ENCODE measurements around the gene FAF1.

FAF1 gene

DNA sequence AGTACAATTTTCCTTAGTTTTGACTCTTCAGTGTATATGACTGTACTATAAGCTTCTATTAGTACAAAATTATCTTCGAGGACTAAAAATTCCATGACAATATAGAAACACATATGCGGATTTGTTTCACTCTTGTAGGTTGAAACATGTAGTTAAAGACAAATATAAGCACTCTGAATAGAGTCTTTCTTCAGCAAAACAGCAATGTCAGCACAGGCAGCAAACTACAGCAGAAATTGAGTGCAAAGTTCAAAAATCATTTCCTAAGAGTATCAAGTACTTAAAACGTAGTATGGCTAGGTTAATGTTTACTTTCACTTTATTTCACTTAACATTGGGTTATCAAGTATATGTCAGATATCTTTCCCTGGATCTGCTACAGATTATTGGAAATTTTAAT is 106.7 kb downstream of the FAF1 start:
- no peaks in the 10 kb centered on the region for H3K9me3 ChIP-seq (ENCODE audit: severe bottlenecking)
- H3K27me3 ChIP-seq (ENCODE audit: insufficient read depth, low read depth, severe bottlenecking): no peaks in the 10 kb centered on the region
- no peak for DNase-seq
- TF ChIP-seq CTCF (IDR thresholded peaks at IDR 0.05; ENCODE audit: low read depth, low read length): no peak
- no peak overlapping the region for H3K4me3 ChIP-seq (ENCODE audit: low read depth, low read length)
- no peak overlapping the region for H3K27ac ChIP-seq
- no peaks in the 10 kb centered on the region; the same call in 1 of the 2 replicates for H3K36me3 ChIP-seq

DNA sequence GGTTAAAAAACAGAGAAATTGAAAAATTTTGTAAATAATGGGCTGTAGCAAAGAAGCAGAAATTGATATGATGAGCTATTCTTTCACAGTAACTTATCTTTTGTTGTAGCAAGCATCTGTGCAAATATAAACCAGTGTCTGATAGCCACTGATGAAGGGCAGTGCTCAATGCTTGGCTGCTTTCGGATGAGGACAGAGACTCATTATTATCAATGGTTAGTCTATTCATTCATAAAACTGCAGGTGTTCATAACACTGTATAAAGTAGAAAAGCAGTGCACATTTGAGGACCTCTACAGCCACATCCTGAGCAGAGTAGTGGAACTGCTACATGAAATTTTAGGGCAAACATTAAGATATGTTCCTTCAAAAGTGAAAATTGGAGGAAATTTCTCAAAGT is 107.2 kb downstream of the FAF1 start:
- H3K27me3 ChIP-seq (ENCODE audit: insufficient read depth, low read depth, severe bottlenecking): no peaks in the 10 kb centered on the region
- no peak overlapping the region for H3K27ac ChIP-seq
- no peak overlapping the region for H3K4me3 ChIP-seq (ENCODE audit: low read depth, low read length)
- no peak for DNase-seq
- H3K36me3 ChIP-seq: no peaks in the 10 kb centered on the region; the same call in 1 of the 2 replicates
- no peak for TF ChIP-seq CTCF (IDR thresholded peaks at IDR 0.05; ENCODE audit: low read depth, low read length)
- no peaks in the 10 kb centered on the region for H3K9me3 ChIP-seq (ENCODE audit: severe bottlenecking)

DNA sequence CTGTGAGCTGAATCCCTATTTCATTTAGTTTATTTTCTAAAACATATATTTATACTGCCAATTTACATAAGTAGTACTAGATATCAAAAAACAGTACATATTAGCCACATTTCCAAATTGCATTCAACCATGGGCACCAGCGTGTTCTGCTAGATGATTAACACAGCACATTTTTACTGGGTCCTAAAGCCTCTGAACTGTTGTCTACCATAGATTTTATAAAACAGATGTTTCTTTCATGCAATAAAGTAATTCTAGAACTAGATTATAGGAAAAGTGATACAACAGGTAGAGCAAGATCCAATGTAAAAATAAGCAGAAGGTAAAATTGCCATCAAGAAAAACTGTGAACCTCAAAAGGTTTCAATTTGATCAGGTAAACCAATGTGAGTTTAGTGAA is 108.6 kb downstream of the FAF1 start:
- H3K36me3 ChIP-seq: no peaks in the 10 kb centered on the region; the same call in 1 of the 2 replicates
- no peaks in the 10 kb centered on the region for H3K27me3 ChIP-seq (ENCODE audit: insufficient read depth, low read depth, severe bottlenecking)
- TF ChIP-seq CTCF (IDR thresholded peaks at IDR 0.05; ENCODE audit: low read depth, low read length): no peak
- no peak overlapping the region for H3K4me3 ChIP-seq (ENCODE audit: low read depth, low read length)
- no peak overlapping the region for H3K27ac ChIP-seq
- no peaks in the 10 kb centered on the region for H3K9me3 ChIP-seq (ENCODE audit: severe bottlenecking)
- no peak for DNase-seq

DNA sequence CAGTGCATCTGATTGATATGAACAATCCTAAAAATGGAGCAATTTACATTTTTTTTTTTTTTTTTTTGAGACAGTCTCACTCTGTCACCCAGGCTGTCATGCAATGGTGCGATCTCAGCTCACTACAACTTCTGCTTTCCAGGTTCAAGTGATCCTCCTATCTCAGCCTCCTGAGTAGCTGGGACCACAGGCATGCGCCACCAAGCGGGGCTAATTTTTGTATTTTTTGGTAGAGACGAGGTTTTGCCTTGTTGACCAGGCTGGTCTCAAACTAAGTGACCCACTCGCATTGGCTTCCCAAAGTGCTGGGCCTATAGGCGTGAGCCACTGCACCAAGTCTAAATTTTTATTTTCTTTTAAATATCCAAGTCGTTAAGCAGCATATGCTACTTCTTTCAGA is 109.0 kb downstream of the FAF1 start:
- no peak for DNase-seq
- H3K4me3 ChIP-seq (ENCODE audit: low read depth, low read length): no peak overlapping the region
- no peaks in the 10 kb centered on the region; the same call in 1 of the 2 replicates for H3K36me3 ChIP-seq
- H3K9me3 ChIP-seq (ENCODE audit: severe bottlenecking): no peaks in the 10 kb centered on the region
- no peak overlapping the region for H3K27ac ChIP-seq
- H3K27me3 ChIP-seq (ENCODE audit: insufficient read depth, low read depth, severe bottlenecking): no peaks in the 10 kb centered on the region
- no peak for TF ChIP-seq CTCF (IDR thresholded peaks at IDR 0.05; ENCODE audit: low read depth, low read length)

- H3K27me3 ChIP-seq (ENCODE audit: insufficient read depth, low read depth, severe bottlenecking): no peaks in the 10 kb centered on the region
These were observed 112.8 kb downstream of the FAF1 start for GRCh38 chr1:50847303-50847702.

More at GRCh38 chr1:50847303-50847702, 112.8 kb downstream of the FAF1 start:
- Histone ChIP-seq H3K9me3 (ENCODE audit: severe bottlenecking) (no peaks in the 10 kb centered on the region), H3K36me3 (no peaks in the 10 kb centered on the region; the same call in 1 of the 2 replicates), H3K4me3 (ENCODE audit: low read depth, low read length) (no peak overlapping the region), H3K27ac (no peak overlapping the region)
- DNase-seq: no peak
- TF ChIP-seq CTCF (IDR thresholded peaks at IDR 0.05; ENCODE audit: low read depth, low read length): no peak
